ENCODE results near the gene GAGE10. TPM values are rescaled to one million over a fixed set of nuclear protein-coding genes. Genes with fewer than 3 reads are reported as not detected.

GAGE10 gene, protein sequence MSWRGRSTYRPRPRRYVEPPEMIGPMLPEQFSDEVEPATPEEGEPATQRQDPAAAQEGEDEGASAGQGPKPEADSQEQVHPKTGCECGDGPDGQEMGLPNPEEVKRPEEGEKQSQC
- not detected in 2 replicates for total RNA-seq

DNA sequence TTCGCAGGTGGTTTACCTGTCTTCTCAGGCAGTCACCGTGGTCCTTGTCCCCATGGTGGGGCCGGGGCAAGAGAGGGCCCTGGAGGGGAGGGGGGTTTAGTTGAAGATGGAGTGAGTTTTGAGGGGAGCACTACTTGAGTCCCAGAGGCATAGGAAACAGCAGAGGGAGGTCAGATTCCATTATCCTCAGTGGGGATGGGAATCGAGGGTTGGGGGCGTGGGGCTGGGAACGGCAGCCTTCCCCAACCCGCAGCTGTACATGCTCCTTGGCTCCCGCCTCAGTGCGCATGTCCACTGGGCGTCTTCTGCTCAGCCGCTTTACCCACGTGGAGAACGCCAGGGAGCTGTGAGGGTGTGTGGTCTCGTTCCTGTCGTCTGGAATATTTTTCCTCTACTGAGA, at the start of gene GAGE10:
Gene GAGE10, plus strand, starts transcription at position 301 of the 400 bp plus-strand sequence. CDS start 1,214 bp downstream, outside the sequence.

DNA sequence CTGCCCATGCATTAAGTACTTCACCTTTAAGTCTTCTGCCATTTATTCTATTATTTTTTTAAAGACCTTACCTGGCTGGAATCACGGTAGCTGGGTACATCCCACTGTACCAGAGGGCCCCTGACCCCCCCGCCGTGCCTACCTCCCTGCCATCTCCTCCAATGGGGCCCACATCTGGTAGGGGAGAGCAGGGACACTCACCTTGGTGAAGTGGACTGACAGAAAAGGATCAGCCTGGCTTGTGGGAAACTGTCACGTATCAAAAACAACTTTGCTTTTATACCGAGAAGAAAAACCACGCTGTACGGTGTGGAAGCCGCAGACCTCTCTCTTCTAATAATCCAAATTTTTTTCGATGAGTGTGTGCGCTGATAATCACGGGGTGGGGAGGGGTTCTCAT, 39.0 kb upstream of the GAGE10 start, which contains the start of gene FOXP3:
Gene FOXP3, minus strand, starts transcription at position 251 of the 400 bp plus-strand sequence. CDS start 6,205 bp downstream, outside the sequence.

DNA sequence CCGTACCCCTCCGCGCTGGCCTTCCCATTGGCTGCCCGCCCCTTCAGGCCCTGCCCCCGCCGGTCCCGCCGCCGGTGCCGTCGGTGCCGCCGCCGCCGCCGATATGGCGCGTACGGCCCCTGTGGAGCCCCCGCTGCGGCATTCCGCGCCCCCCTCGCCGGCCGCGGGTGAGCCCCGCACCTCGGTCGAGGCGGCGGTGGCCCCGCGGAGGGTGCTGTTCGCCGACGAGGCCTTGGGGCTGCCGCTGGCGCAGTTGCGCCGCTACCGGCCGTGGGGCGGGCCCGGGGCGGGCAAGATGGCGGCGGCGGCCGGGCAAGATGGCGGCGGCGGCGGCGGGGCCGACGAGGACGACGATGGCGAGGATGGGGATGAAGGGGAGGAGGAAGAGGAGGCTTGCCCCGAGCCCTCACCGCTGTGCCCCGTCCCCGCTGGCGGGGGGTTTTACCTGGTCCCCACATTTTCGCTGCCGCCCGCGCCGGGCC, 33.6 kb upstream of the GAGE10 start, which contains the start of gene PPP1R3F:
Gene PPP1R3F, plus strand, starts transcription at position 27 of the 482 bp plus-strand sequence. Its CDS starts 77 bp downstream, at position 104.

DNA sequence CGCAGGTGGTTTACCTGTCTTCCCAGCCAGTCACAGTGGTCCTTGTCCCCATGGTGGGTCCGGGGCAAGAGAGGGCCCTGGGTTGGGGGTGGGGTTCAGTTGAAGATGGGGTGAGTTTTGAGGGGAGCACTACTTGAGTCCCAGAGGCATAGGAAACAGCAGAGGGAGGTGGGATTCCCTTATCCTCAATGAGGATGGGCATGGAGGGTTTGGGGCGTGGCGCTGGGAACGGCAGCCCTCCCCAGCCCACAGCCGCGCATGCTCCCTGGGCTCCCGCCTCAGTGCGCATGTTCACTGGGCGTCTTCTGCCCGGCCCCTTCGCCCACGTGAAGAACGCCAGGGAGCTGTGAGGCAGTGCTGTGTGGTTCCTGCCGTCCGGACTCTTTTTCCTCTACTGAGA, 18.3 kb downstream of the GAGE10 start, which contains the start of gene GAGE12J:
Gene GAGE12J, plus strand, starts transcription at position 301 of the 400 bp plus-strand sequence. CDS start 1,157 bp downstream, outside the sequence.

DNA sequence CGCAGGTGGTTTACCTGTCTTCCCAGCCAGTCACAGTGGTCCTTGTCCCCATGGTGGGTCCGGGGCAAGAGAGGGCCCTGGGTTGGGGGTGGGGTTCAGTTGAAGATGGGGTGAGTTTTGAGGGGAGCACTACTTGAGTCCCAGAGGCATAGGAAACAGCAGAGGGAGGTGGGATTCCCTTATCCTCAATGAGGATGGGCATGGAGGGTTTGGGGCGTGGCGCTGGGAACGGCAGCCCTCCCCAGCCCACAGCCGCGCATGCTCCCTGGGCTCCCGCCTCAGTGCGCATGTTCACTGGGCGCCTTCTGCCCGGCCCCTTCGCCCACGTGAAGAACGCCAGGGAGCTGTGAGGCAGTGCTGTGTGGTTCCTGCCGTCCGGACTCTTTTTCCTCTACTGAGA, 27.8 kb downstream of the GAGE10 start, which contains the start of gene GAGE13:
Gene GAGE13, plus strand, starts transcription at position 301 of the 400 bp plus-strand sequence. CDS start 1,156 bp downstream, outside the sequence.

Other genes with a start within 250 kb of the GAGE10 start
- 1.1 and 1.2 TPM in 2 replicates for gene CCDC120, start 244.6 kb upstream of the GAGE10 start, total RNA-seq
- 7.8 and 12.3 TPM in 2 replicates for gene PRAF2, start 229.6 kb upstream of the GAGE10 start, total RNA-seq
- gene WDR45, start 223.8 kb upstream of the GAGE10 start, total RNA-seq = 25.5 and 25.7 TPM in 2 replicates
- 17.8 and 19.5 TPM in 2 replicates for gene GPKOW, start 179.9 kb upstream of the GAGE10 start, total RNA-seq
- gene MAGIX, start 140.9 kb upstream of the GAGE10 start, total RNA-seq = 0.36 and 0.40 TPM in 2 replicates
- gene PLP2, start 131.7 kb upstream of the GAGE10 start, total RNA-seq = 56.9 and 83.6 TPM in 2 replicates
- gene PRICKLE3, start 117.3 kb upstream of the GAGE10 start, total RNA-seq = 4.8 and 7.5 TPM in 2 replicates
- 0.13 and 0.36 TPM in 2 replicates for gene SYP, start 103.5 kb upstream of the GAGE10 start, total RNA-seq
- not detected in 2 replicates for gene CACNA1F, start 70.3 kb upstream of the GAGE10 start, total RNA-seq
- gene CCDC22, start 68.2 kb upstream of the GAGE10 start, total RNA-seq = 12.0 and 14.7 TPM in 2 replicates
- gene FOXP3, start 38.9 kb upstream of the GAGE10 start, total RNA-seq = not detected in 2 replicates
- 0.93 and 1.9 TPM in 2 replicates for gene PPP1R3F, start 33.9 kb upstream of the GAGE10 start, total RNA-seq
- gene GAGE12J, start 18.4 kb downstream of the GAGE10 start, total RNA-seq = not detected in 2 replicates
- not detected in 2 replicates for gene GAGE13, start 27.9 kb downstream of the GAGE10 start, total RNA-seq
- gene GAGE12C, start 228.5 kb downstream of the GAGE10 start, total RNA-seq = not detected in 2 replicates
- not detected in 2 replicates for gene GAGE12D, start 238.1 kb downstream of the GAGE10 start, total RNA-seq
- gene GAGE12E, start 247.6 kb downstream of the GAGE10 start, total RNA-seq = not detected in 2 replicates